Activated CD4-positive, alpha-beta T cell treated with anti-CD3 and anti-CD28 coated beads, Interleukin-2, amount 10 ng/mL, durations not matched to agents 7 days and 5 days (primary cell): ENCODE measurements around the gene EPN1. TPM values are rescaled to one million over a fixed set of nuclear protein-coding genes. Genes with fewer than 3 reads are reported as not detected.

Experiments used
- CTCF ChIA-PET: fragments of 350-600 bp; sonication (Branson Sonifier 250); formaldehyde crosslinking; loops from one replicate; lab custom pipeline; 2021; ENCODE audit warnings: antibody characterized with exemption; lab: Charles Lee
- POLR2A ChIA-PET: fragments of 350-600 bp; sonication (Branson Sonifier 250); formaldehyde crosslinking; loops from one replicate; lab custom pipeline; 2021; ENCODE audit warnings: antibody characterized with exemption; lab: Charles Lee
- DNase-seq: peaks from one replicate; pipeline ENCODE4 v3.0.0-alpha.2; 2020
- H3K27ac Mint-ChIP-seq: one replicate; pipeline ENCODE4 v1.8.0; 2021; ENCODE audit warnings: mild to moderate bottlenecking, moderate library complexity, mixed read lengths
- H3K27me3 Mint-ChIP-seq: one replicate; pipeline ENCODE4 v1.8.0; 2021; ENCODE audit warnings: mixed read lengths
- H3K36me3 Mint-ChIP-seq: one replicate; pipeline ENCODE4 v1.8.0; 2021; ENCODE audit warnings: low read depth, mixed read lengths
- H3K4me1 Mint-ChIP-seq: one replicate; pipeline ENCODE4 v1.8.0; 2021; ENCODE audit warnings: mixed read lengths
- H3K4me3 Mint-ChIP-seq: one replicate; pipeline ENCODE4 v1.8.0; 2021; ENCODE audit warnings: mild to moderate bottlenecking, moderate library complexity, mixed read lengths
- H3K9me3 Mint-ChIP-seq: one replicate; pipeline ENCODE4 v1.8.0; 2021; ENCODE audit warnings: mixed read lengths
- total RNA-seq, 2 experiments: library from RNA; stranded (reverse); gene quantifications; one replicate each; pipeline ENCODE4 v1.2.3, GENCODE V29; 2021

EPN1 gene
- total RNA-seq, 2 experiments from 2014 or later, result 50.8 to 64.2 TPM

- Mint-ChIP-seq H3K4me3 (no peak overlapping the region), H3K27me3 (no peaks in the 10 kb centered on the region), H3K36me3 (peaks cover 50% of the 10 kb centered on the region), H3K4me1 (peaks cover 14% of the 10 kb centered on the region), H3K9me3 (no peaks in the 10 kb centered on the region), H3K27ac (no peak overlapping the region)
- CTCF ChIA-PET, result interaction anchor here (0.5 to 1.0 kb wide), 4 partner anchors 12 to 142 kb away, joined by 3 to 5 read pairs (median 4); no protein-coding TSS in a partner anchor
- DNase-seq, result no peak
- POLR2A ChIA-PET, result no interaction called here
Observed at GRCh38 chr19:55668603-55669348, 6.2 kb upstream of the EPN1 start.

GRCh38 chr19:55669418-55670279 lies 5.4 kb upstream of the EPN1 start:
- Mint-ChIP-seq H3K27me3 (no peaks in the 10 kb centered on the region), H3K4me1 (peaks cover 18% of the 10 kb centered on the region), H3K9me3 (no peaks in the 10 kb centered on the region), H3K36me3 (peaks cover 46% of the 10 kb centered on the region), H3K4me3 (no peak overlapping the region), H3K27ac (peak overlapping the region; percentile 36)
- no peak for DNase-seq
- POLR2A ChIA-PET, result no interaction called here
- CTCF ChIA-PET, result interaction anchor here (0.5 to 1.0 kb wide), 2 partner anchors 13 to 16 kb away, joined by 3 to 5 read pairs; no protein-coding TSS in a partner anchor

GRCh38 chr19:55670280-55671053 lies 4.6 kb upstream of the EPN1 start:
- POLR2A ChIA-PET, result no interaction called here
- CTCF ChIA-PET, result interaction anchor here (1.0 to 1.2 kb wide), 2 partner anchors 12 to 13 kb away, joined by 3 to 4 read pairs; no protein-coding TSS in a partner anchor
- Mint-ChIP-seq H3K4me1 (peaks cover 19% of the 10 kb centered on the region), H3K27me3 (no peaks in the 10 kb centered on the region), H3K36me3 (peaks cover 43% of the 10 kb centered on the region), H3K9me3 (no peaks in the 10 kb centered on the region), H3K27ac (no peak overlapping the region), H3K4me3 (no peak overlapping the region)
- no peak for DNase-seq

DNA sequence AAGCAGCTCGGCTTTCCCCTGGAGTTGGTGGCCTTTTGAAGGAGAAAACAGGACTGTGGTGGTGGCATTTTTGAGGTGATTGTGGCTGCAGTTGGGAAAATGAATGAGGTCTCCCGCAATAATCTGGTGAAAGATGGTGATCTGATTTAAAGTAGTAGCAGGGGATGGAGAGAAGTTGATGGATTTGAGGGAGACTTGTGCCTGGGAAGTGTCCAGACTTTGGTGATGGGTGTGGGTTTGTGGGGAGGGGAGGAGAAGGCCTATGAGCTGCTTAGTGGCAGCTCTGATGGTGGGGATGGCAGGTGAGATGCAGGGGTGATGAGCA lies 4.0 kb upstream of the EPN1 start:
- DNase-seq, result no peak
- ChIA-PET CTCF (interaction anchor here (0.5 to 1.3 kb wide), 6 partner anchors 11 to 669 kb away, joined by 3 to 6 read pairs (median 4); partner anchors contain the start of gene U2AF2), POLR2A (no interaction called here)
- Mint-ChIP-seq H3K4me3 (no peak overlapping the region), H3K9me3 (no peaks in the 10 kb centered on the region), H3K27ac (no peak overlapping the region), H3K36me3 (peaks cover 40% of the 10 kb centered on the region), H3K27me3 (no peaks in the 10 kb centered on the region), H3K4me1 (peaks cover 22% of the 10 kb centered on the region)

- no peak overlapping the region for H3K27ac Mint-ChIP-seq
- no peak overlapping the region for H3K4me3 Mint-ChIP-seq
- POLR2A ChIA-PET, result interaction anchor here (0.7 kb wide), 1 partner anchor 18 kb away, joined by 3 read pairs; the partner anchor contains the start of gene U2AF2
- no peak for DNase-seq
- H3K36me3 Mint-ChIP-seq, result peaks cover 41% of the 10 kb centered on the region
- CTCF ChIA-PET, result interaction anchor here (1.3 to 1.5 kb wide), 2 partner anchors 14 to 18 kb away, joined by 4 read pairs; no protein-coding TSS in a partner anchor
- H3K27me3 Mint-ChIP-seq, result no peaks in the 10 kb centered on the region
- peaks cover 36% of the 10 kb centered on the region for H3K4me1 Mint-ChIP-seq
- no peaks in the 10 kb centered on the region for H3K9me3 Mint-ChIP-seq
Observed at GRCh38 chr19:55672418-55672817, 2.6 kb upstream of the EPN1 start.

DNA sequence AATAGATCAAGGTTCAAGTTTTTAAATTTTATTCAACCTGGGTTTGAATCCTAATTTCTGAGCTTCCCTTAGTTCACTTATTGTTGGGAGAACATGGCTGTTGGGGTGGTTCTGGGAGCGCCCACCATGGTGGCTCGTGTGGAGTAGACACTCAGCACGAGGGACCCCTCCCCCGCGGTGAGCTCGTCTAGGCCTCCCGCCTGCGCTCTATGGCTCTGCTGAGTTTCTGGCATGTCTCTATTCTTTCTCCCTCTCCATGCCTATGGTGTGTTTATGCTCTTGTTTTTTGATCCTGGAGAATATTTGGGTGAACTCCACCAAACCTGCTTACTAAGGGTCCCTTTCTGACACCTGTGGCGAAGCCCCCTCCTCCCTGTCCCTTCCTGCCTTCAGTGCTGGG lies 1.6 kb upstream of the EPN1 start:
- Mint-ChIP-seq H3K27ac (peak overlapping the region; percentile 23), H3K4me3 (no peak overlapping the region), H3K27me3 (no peaks in the 10 kb centered on the region), H3K36me3 (peaks cover 46% of the 10 kb centered on the region), H3K9me3 (no peaks in the 10 kb centered on the region), H3K4me1 (peaks cover 44% of the 10 kb centered on the region)
- ChIA-PET POLR2A (no interaction called here), CTCF (interaction anchor here (0.6 to 1.5 kb wide), 2 partner anchors 19 to 21 kb away, joined by 3 to 4 read pairs; no protein-coding TSS in a partner anchor)
- no peak for DNase-seq

DNA sequence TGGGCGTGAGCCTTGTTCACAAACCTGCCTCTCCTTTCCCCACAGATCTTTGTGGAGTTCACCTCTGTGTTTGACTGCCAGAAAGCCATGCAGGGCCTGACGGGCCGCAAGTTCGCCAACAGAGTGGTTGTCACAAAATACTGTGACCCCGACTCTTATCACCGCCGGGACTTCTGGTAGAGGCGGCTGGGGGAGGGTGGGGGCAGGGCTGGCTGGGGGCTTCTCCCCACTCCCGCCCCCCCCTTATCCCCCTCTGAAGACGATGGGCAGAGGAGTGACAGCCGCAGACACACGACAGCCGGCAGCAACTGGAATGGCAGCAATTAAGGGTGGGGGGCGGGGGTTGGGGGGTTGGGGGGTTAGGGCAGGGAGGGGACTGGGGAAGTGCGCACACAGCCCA lies 1.1 kb upstream of the EPN1 start:
- no peak overlapping the region for H3K4me3 Mint-ChIP-seq
- CTCF ChIA-PET, result interaction anchor here (0.6 kb wide), 1 partner anchor 21 kb away, joined by 3 read pairs; no protein-coding TSS in a partner anchor
- POLR2A ChIA-PET, result no interaction called here
- H3K9me3 Mint-ChIP-seq, result no peaks in the 10 kb centered on the region
- H3K4me1 Mint-ChIP-seq, result peaks cover 47% of the 10 kb centered on the region
- H3K27ac Mint-ChIP-seq, result peak overlapping the region; percentile 23
- H3K27me3 Mint-ChIP-seq, result no peaks in the 10 kb centered on the region
- H3K36me3 Mint-ChIP-seq, result peaks cover 48% of the 10 kb centered on the region
- DNase-seq, result no peak

DNA sequence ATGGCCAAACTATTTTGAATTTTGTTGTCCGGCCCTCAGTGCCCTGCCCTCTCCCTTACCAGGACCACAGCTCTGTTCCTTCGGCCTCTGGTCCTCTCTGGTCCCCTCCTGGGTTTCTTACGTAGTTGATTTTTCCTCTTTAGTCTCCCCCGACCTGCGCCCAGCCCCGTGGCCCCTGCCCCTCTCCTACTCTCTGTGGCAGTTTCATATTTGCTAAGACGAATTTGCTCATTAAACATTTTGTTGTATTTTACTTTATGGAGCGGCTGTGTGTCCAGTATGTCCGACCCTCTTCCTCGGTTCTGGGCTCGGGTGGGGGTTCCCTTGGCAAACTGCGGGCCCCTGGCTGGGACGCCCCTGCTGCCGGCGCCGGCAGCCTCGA lies 576 bp upstream of the EPN1 start:
- no peaks in the 10 kb centered on the region for H3K9me3 Mint-ChIP-seq
- peaks cover 51% of the 10 kb centered on the region for H3K4me1 Mint-ChIP-seq
- DNase-seq, result no peak
- peaks cover 44% of the 10 kb centered on the region for H3K36me3 Mint-ChIP-seq
- peak overlapping the region; percentile 61 for H3K4me3 Mint-ChIP-seq
- H3K27ac Mint-ChIP-seq, result peak overlapping the region; percentile 83
- CTCF ChIA-PET, result no interaction called here
- H3K27me3 Mint-ChIP-seq, result no peaks in the 10 kb centered on the region
- POLR2A ChIA-PET, result no interaction called here

GRCh38 chr19:55675661-55676354 lies 782 bp downstream of the EPN1 start:
- H3K27me3 Mint-ChIP-seq, result no peaks in the 10 kb centered on the region
- H3K4me1 Mint-ChIP-seq, result peaks cover 56% of the 10 kb centered on the region
- peaks cover 38% of the 10 kb centered on the region for H3K36me3 Mint-ChIP-seq
- CTCF ChIA-PET, result interaction anchor here (0.8 kb wide), 1 partner anchor 18 kb away, joined by 3 read pairs; no protein-coding TSS in a partner anchor
- POLR2A ChIA-PET, result no interaction called here
- no peaks in the 10 kb centered on the region for H3K9me3 Mint-ChIP-seq
- peak overlapping the region; percentile 90 for H3K27ac Mint-ChIP-seq
- peak overlapping the region; percentile 94 for H3K4me3 Mint-ChIP-seq
- DNase-seq, result no peak

DNA sequence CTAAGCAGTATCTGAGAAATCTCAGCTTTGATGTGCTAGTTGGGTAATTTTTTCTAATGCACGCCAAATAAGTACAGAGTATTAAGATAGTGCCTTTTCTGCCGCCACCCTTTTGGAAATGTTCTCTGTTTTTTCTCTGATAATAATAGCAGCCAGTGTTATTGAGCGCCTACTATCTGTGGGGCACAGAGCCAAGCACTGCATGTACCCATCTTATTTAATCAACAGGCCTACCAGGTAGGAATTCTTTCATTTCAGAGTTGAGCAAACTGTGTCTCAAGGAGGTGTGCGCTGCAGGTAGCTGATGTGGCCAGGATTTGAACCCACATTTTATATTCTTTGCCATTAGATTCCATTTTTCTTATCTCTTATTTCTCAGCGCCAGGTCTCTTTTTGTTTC lies 1.4 kb downstream of the EPN1 start:
- ChIA-PET POLR2A (no interaction called here), CTCF (interaction anchor here (0.8 kb wide), 1 partner anchor 19 kb away, joined by 3 read pairs; no protein-coding TSS in a partner anchor)
- peak overlapping the region; percentile 61 for H3K27ac Mint-ChIP-seq
- H3K9me3 Mint-ChIP-seq, result no peaks in the 10 kb centered on the region
- H3K27me3 Mint-ChIP-seq, result no peaks in the 10 kb centered on the region
- peaks cover 33% of the 10 kb centered on the region for H3K36me3 Mint-ChIP-seq
- peaks cover 53% of the 10 kb centered on the region for H3K4me1 Mint-ChIP-seq
- DNase-seq, result no peak
- peak overlapping the region; percentile 94 for H3K4me3 Mint-ChIP-seq

GRCh38 chr19:55676889-55677505 lies 2.0 kb downstream of the EPN1 start:
- CTCF ChIA-PET, result no interaction called here
- POLR2A ChIA-PET, result no interaction called here
- peak overlapping the region; percentile 94 for H3K4me3 Mint-ChIP-seq

More at GRCh38 chr19:55676889-55677505, 2.0 kb downstream of the EPN1 start:
- H3K27ac Mint-ChIP-seq, result peak overlapping the region; percentile 61
- peaks cover 33% of the 10 kb centered on the region for H3K36me3 Mint-ChIP-seq
- H3K4me1 Mint-ChIP-seq, result peaks cover 53% of the 10 kb centered on the region
- no peaks in the 10 kb centered on the region for H3K9me3 Mint-ChIP-seq
- no peak for DNase-seq
- H3K27me3 Mint-ChIP-seq, result no peaks in the 10 kb centered on the region
